Subcutaneous adipose tissue (tissue), 4 donors: Measurements from ENCODE around the gene GOLGA6C. TPM values are rescaled to one million over a fixed set of nuclear protein-coding genes. Genes with fewer than 3 reads are reported as not detected.

Experiments used
- CTCF ChIP-seq: fragments of 450-650 bp; IDR thresholded peaks from one replicate; pipeline ENCODE4 v1.5.1; 2016; ENCODE audit warnings: low read depth, mild to moderate bottlenecking, control low read depth, antibody characterized with exemption, moderate library complexity
- total RNA-seq, 4 donors: library from RNA; depleted of rRNA; stranded (reverse); fragments of >200 nt; gene quantifications; one replicate each; pipeline ENCODE4 v1.1.0, GENCODE V29; 2016

The GOLGA6C gene
- total RNA-seq, 4 donors from 2014 or later: 0.44 TPM; not detected in 3

DNA sequence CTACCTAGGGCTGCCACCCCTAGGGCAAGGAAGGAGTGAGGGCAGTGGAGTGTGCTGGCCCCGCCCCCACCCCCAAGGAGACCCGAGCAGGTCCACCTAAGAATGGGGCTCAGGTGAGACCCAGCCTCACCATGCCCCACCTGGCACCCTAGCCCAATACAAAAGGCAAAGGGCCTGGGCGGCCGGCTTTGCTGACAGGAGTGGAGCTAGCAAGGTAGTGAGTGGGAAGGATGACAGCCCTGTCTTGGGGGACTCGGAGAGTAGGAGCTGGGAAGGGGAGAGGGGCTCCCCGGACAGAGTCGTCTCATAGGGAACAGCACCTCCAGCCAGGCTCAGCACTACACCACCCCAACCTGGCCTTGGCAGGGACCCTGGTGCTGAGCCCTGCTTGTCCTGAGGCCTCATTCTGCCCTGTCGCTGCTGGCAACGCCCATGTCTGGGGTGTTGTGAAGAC lies 44.3 kb upstream of the GOLGA6C start:
- no peak for TF ChIP-seq CTCF

DNA sequence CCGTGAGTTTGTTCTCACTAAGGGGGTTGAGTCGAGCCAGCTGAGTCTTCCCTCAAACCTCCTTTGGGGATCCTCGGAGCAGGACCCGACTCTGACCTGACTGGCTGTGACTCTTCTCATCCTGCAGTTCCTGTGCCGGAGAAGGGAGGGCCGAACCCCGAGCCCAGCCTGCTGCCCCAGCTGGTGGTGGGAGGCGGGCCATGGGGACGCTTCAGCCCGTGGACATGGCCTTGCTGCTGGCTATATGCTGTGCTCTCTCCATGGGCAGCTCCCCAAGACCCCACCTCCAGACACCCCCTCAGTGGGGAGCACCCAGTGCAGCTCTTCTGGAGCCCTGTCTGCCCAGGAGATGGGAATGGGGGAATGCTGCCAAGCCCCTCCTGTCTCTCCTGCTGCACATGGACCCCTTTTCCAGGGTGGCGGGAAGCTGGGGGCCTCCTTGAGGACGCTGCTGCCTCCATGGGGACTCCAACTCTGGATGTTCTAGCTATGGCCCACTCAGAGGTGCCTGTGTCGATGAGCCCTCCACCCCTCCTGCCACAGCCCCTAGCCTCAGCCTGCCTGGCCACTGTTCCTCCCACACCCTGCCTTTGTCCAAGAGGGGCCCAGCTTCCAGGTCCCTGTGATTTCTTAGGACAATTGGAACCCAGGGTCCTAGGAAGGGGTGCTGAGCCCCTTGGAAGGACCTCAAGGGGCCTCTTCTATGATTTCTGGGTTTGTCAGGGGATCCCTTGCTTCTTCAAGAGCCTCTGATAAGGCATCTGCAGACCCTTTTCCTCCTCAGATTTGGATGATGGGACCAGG lies 43.6 kb upstream of the GOLGA6C start:
- no peak for TF ChIP-seq CTCF

DNA sequence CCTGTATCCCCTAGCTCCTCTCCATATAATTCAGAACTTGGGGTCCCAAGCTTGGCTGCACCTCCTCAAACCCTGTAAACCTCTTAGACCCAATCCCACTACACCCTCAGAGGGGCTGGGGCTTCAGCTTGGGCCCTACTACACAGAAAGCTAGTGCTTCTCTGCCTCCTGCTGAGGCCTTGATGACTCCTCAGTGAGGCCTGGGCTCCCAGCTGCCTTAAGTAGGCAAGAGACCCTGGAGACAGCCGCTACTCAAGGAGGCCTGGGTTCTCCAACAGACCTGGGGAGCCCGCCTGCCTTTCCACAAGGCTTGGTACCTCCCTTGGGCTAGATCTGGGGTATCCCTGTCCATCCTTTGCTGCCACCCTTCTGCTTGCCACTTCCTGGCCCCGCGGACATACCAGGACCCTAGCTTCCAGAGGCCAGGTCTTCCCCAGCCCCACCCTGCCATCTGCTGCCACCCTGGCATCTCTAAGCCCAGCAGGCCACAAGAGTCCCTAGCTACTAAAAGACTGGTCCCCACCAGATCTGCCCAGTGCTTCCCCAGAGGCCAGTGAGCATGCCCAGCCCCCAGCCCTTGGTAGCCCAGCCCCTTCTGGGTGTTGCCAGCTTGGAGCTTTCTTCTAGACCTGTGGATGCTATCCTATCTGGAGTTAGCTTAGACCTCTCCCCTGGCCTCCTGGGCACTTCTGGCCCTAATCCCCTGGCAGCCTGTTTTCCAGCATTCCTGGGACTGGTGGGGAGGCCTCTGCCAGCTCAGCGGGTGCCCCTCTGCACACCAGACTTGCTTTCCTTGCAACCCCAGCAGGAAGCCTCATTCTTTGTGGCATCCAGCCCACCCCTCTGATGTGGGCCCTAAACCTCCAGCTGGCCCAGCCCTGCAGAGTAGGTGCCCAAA lies 42.8 kb upstream of the GOLGA6C start:
- TF ChIP-seq CTCF: no peak

- no peak for TF ChIP-seq CTCF
Observed at GRCh38 chr15:75217012-75217411, 41.1 kb upstream of the GOLGA6C start.

DNA sequence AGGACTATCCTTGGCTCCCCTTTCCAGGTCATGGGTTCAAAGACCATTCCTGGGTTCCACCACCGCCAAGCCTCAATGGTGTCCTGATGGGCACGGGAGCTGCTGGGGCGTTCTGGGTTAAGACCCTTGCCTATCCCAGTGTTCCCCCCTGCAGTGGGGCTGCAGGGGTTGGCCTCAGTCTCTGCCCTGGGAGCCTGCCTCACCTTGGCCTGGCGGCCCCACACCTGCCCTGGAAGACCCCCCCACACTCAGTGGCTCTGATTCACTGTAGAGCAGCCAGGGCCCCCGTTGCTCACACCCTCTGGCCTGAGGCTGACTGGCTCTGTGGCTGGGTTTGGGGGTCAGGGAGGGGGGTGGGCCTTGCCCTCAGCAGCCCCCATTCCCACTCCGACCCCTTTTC lies 34.4 kb upstream of the GOLGA6C start:
- no peak for TF ChIP-seq CTCF

- no peak for TF ChIP-seq CTCF
Observed at GRCh38 chr15:75224281-75224680, 33.9 kb upstream of the GOLGA6C start.
